ENCODE measurements around the gene SGK2. TPM values are rescaled to one million over a fixed set of nuclear protein-coding genes. Genes with fewer than 3 reads are reported as not detected.
A peak's percentile ranks its signal among the peaks of the same experiment; 100 is the strongest.

SGK2 gene
- total and polyA plus RNA-seq, 2 of the 13 experiments (the other 11 are each of a cell fraction or from before 2014, with no cell fraction given): 6.2 to 29.4 TPM

DNA sequence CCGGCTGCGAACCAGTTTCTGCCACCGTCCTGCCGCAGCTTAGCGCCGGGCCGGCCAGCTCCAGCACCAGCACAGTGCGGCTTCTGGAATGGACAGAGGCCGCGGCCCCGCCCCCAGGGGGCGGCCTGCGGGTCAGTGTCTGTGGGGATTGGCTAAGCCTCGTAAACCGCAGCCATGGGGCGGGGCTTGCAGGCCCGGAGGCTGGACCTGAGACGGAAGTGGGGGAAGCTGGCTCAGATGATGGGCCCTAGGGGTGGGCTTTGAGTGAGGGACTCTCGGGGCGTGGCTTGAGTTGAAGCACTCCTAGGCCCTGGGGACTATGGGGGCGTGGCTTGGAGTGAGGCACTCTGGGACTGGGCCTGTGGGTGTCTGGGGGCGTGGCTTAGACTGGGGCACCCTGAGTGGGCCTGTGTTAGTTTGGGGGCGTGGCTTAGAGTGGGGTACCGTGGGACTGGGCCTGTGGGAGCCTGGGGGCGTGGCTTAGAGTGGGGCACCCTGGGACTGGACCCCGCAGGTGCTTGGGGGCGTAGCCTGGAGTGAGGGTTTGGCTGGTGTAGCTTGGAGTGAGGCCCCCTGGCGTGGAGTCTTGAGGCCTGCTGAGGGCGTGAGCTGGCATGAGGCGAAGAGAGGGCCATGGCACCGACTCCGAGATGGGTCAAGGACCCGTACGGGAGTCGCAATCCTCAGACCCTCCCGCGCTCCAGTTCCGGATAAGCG is 44.7 kb upstream of the SGK2 start (continued):
- TF ChIP-seq, protein P1, sequence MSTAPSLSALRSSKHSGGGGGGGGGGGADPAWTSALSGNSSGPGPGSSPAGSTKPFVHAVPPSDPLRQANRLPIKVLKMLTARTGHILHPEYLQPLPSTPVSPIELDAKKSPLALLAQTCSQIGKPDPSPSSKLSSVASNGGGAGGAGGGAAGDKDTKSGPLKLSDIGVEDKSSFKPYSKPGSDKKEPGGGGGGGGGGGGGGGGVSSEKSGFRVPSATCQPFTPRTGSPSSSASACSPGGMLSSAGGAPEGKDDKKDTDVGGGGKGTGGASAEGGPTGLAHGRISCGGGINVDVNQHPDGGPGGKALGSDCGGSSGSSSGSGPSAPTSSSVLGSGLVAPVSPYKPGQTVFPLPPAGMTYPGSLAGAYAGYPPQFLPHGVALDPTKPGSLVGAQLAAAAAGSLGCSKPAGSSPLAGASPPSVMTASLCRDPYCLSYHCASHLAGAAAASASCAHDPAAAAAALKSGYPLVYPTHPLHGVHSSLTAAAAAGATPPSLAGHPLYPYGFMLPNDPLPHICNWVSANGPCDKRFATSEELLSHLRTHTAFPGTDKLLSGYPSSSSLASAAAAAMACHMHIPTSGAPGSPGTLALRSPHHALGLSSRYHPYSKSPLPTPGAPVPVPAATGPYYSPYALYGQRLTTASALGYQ (CRISPR knock-in tag; IDR thresholded peaks at IDR 0.05): no peak
- TF ChIP-seq, protein P2, sequence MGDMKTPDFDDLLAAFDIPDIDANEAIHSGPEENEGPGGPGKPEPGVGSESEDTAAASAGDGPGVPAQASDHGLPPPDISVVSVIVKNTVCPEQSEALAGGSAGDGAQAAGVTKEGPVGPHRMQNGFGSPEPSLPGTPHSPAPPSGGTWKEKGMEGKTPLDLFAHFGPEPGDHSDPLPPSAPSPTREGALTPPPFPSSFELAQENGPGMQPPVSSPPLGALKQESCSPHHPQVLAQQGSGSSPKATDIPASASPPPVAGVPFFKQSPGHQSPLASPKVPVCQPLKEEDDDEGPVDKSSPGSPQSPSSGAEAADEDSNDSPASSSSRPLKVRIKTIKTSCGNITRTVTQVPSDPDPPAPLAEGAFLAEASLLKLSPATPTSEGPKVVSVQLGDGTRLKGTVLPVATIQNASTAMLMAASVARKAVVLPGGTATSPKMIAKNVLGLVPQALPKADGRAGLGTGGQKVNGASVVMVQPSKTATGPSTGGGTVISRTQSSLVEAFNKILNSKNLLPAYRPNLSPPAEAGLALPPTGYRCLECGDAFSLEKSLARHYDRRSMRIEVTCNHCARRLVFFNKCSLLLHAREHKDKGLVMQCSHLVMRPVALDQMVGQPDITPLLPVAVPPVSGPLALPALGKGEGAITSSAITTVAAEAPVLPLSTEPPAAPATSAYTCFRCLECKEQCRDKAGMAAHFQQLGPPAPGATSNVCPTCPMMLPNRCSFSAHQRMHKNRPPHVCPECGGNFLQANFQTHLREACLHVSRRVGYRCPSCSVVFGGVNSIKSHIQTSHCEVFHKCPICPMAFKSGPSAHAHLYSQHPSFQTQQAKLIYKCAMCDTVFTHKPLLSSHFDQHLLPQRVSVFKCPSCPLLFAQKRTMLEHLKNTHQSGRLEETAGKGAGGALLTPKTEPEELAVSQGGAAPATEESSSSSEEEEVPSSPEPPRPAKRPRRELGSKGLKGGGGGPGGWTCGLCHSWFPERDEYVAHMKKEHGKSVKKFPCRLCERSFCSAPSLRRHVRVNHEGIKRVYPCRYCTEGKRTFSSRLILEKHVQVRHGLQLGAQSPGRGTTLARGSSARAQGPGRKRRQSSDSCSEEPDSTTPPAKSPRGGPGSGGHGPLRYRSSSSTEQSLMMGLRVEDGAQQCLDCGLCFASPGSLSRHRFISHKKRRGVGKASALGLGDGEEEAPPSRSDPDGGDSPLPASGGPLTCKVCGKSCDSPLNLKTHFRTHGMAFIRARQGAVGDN (CRISPR knock-in tag; IDR thresholded peaks at IDR 0.05): peak; percentile 89
- TF ChIP-seq ZMYM2 (CRISPR knock-in tag; IDR thresholded peaks at IDR 0.05) (no peak), RFX5 (IDR thresholded peaks at IDR 0.05; ENCODE audit: low read depth, low read length) (0 out of 2 replicates have a peak, but pooled peaks have one; percentile 24), ZKSCAN1 (IDR thresholded peaks at IDR 0.05; ENCODE audit: low read length) (no peak), TBX3 (IDR thresholded peaks at IDR 0.05; ENCODE audit: borderline replicate concordance) (no peak; the same call in 1 of the 2 replicates), IRF2 (CRISPR knock-in tag; IDR thresholded peaks at IDR 0.05) (peak; percentile 13; the same call in 1 of the 2 replicates), CBX2 (IDR thresholded peaks at IDR 0.05; ENCODE audit: low read depth, low read length) (no peak), CBX2 (CRISPR knock-in tag; IDR thresholded peaks at IDR 0.05; ENCODE audit: low read depth) (no peak), ZNF205 (CRISPR knock-in tag; IDR thresholded peaks at IDR 0.05) (0 out of 2 replicates have a peak, but pooled peaks have one; percentile 34), FOXA3 (CRISPR knock-in tag; IDR thresholded peaks at IDR 0.05) (no peak; the same call in 1 of the 2 replicates), RARA (CRISPR knock-in tag; IDR thresholded peaks at IDR 0.05) (no peak)
- TF ChIP-seq, protein P3, sequence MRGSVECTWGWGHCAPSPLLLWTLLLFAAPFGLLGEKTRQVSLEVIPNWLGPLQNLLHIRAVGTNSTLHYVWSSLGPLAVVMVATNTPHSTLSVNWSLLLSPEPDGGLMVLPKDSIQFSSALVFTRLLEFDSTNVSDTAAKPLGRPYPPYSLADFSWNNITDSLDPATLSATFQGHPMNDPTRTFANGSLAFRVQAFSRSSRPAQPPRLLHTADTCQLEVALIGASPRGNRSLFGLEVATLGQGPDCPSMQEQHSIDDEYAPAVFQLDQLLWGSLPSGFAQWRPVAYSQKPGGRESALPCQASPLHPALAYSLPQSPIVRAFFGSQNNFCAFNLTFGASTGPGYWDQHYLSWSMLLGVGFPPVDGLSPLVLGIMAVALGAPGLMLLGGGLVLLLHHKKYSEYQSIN (CRISPR knock-in tag; IDR thresholded peaks at IDR 0.05; ENCODE audit: borderline replicate concordance): no peak
- TF ChIP-seq, protein P4, sequence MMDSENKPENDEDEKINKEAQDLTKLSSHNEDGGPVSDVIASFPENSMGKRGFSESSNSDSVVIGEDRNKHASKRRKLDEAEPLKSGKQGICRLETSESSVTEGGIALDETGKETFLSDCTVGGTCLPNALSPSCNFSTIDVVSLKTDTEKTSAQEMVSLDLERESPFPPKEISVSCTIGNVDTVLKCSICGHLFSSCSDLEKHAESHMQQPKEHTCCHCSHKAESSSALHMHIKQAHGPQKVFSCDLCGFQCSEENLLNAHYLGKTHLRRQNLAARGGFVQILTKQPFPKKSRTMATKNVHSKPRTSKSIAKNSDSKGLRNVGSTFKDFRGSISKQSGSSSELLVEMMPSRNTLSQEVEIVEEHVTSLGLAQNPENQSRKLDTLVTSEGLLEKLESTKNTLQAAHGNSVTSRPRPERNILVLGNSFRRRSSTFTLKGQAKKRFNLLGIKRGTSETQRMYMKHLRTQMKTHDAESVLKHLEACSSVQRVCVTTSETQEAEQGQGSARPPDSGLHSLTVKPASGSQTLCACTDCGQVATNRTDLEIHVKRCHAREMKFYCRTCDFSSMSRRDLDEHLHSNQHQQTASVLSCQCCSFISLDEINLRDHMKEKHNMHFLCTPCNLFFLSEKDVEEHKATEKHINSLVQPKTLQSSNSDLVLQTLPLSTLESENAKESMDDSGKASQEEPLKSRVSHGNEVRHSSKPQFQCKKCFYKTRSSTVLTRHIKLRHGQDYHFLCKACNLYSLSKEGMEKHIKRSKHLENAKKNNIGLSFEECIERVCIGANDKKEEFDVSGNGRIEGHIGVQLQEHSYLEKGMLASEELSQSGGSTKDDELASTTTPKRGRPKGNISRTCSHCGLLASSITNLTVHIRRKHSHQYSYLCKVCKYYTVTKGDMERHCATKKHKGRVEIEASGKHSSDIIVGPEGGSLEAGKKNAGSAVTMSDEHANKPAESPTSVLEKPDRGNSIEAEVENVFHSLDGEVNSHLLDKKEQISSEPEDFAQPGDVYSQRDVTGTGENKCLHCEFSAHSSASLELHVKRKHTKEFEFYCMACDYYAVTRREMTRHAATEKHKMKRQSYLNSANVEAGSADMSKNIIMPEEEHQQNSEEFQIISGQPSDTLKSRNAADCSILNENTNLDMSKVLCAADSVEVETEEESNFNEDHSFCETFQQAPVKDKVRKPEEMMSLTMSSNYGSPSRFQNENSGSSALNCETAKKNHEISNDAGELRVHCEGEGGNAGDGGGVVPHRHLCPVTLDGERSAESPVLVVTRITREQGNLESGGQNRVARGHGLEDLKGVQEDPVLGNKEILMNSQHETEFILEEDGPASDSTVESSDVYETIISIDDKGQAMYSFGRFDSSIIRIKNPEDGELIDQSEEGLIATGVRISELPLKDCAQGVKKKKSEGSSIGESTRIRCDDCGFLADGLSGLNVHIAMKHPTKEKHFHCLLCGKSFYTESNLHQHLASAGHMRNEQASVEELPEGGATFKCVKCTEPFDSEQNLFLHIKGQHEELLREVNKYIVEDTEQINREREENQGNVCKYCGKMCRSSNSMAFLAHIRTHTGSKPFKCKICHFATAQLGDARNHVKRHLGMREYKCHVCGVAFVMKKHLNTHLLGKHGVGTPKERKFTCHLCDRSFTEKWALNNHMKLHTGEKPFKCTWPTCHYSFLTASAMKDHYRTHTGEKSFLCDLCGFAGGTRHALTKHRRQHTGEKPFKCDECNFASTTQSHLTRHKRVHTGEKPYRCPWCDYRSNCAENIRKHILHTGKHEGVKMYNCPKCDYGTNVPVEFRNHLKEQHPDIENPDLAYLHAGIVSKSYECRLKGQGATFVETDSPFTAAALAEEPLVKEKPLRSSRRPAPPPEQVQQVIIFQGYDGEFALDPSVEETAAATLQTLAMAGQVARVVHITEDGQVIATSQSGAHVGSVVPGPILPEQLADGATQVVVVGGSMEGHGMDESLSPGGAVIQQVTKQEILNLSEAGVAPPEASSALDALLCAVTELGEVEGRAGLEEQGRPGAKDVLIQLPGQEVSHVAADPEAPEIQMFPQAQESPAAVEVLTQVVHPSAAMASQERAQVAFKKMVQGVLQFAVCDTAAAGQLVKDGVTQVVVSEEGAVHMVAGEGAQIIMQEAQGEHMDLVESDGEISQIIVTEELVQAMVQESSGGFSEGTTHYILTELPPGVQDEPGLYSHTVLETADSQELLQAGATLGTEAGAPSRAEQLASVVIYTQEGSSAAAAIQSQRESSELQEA (CRISPR knock-in tag; IDR thresholded peaks at IDR 0.05; ENCODE audit: not compliant biosample characterization): no peak

Data from HepG2 (cell line).